ENCODE measurements around the gene LAMC3.
"Not testable (repeated sequence)": the region's sequence is repeated elsewhere in the genome, so short reads cannot be mapped to it uniquely, and the experiment has no call there.

The LAMC3 gene

DNA sequence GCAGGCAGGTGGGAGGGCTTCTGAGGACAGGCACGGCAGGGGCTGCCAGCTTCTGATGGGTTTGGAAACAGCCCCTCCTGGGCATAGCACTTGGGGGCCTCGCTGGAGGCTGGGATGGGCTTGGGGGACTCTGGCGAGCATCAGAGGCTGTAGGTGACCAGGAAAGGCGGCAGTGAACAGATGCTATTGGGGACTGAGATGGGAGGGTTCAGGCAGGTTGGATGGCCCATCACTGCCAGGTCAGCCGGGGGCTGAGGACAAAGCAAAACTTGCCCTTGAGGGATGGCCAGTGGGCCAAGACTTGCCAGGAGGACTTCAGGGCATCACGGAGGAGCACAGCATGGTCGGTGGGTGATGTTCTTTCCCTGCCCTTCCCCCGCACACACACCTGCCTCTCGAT is 94.0 kb downstream of the LAMC3 start:
- in situ Hi-C loops (cut with MboI; ENCODE audit: low pct_unique_long_range_greater_than_20kb, low sequenced_read_pairs) = no loop called here
- DNase-seq = no peak

DNA sequence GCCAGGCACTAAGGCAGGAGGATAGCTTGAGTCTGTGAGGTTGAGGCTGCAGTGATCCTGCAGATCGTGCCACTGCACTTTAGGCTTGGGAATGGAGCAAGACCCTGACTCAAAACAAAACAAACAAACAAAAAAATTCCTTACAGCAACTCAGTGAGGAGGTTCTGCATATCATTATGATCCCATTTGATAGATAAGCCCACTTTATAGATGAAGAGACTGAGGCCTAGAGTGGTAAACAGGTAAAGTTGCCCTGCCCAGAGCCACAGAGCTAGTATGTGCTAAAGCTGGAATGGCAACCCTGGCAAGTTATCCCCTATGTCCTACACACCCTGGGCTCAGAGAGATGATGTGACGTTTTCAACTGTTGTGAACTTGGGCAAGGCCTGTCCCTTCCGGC is 94.6 kb downstream of the LAMC3 start:
- no peak for DNase-seq
- in situ Hi-C loops (cut with MboI; ENCODE audit: low pct_unique_long_range_greater_than_20kb, low sequenced_read_pairs) = no loop called here

DNA sequence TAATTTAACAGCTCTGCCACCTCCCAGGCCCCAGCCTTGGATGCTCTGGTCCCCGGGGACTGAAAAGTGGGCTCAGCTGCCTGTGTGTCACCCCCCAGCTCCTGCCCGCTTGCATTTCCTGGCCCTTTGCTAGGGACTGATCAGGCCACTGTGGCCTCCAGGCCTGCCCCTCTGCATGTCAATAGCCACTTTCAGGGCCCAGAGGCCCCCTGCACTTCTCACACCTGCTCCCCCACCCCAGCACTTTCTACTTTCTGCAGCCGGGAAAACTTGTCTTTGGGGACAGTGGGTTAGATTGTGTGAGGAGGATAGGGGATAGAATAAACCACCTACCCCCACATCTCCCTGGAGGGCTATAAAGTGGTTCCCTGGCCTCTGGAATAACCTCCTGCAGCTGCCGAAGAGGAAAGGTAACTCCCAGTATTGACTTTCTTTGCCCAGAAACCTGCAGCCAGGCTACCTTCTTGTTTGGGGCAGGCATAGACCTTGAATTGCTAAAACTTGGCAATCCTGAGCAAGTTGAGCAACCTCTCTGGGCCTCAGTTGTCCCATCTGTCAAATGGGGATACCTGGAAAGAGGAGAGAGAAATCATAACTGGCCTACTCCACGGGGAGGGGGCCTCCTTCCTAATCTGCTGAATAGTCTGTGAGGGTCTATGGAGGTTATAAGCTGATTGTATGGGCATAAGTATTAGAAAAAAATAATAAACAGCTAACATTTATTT is 95.2 kb downstream of the LAMC3 start:
- in situ Hi-C loops (cut with MboI; ENCODE audit: low pct_unique_long_range_greater_than_20kb, low sequenced_read_pairs) = no loop called here
- DNase-seq = no peak

DNA sequence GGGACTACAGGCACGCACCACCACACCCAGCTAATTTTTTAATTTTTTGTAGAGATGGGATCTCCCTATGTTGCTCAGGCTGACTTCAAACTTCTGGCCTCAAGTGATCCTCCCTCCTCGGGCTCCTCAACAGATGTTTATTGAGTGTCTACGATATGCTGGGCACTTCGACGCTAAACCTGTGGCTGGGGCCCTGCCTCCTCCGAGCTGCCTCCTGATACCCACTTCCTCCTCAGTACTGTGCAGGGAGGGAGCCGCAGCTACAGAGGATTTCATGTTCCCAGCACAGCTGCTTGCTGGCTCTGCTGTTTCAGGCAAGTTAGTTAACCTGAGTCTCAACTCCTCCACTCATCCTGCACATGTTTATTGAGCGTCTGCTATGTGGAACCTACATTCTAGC is 97.0 kb downstream of the LAMC3 start:
- in situ Hi-C loops (cut with MboI; ENCODE audit: low pct_unique_long_range_greater_than_20kb, low sequenced_read_pairs) = no loop called here
- DNase-seq = no peak

DNA sequence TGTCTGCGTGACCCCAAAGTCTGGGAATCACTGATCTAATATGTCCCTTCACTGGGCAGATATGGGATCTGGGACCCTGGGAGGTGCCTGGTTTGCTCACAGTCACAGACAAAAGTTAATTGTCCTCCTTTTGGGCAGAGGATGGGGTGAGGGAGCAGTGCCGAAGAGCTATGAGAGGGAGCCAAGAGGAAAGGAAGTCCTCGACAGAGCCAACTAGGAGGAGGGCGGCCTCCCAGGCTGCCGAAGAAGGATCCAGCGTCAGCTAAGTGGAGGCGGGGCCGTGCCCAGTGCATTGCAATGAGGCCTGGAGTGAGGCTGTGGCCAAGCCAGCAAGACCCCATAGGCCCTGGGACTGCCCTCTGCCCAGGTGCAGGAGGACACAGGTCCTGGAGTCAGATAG is 98.8 kb downstream of the LAMC3 start:
- DNase-seq = no peak
- in situ Hi-C loops (cut with MboI; ENCODE audit: low pct_unique_long_range_greater_than_20kb, low sequenced_read_pairs) = no loop called here

DNA sequence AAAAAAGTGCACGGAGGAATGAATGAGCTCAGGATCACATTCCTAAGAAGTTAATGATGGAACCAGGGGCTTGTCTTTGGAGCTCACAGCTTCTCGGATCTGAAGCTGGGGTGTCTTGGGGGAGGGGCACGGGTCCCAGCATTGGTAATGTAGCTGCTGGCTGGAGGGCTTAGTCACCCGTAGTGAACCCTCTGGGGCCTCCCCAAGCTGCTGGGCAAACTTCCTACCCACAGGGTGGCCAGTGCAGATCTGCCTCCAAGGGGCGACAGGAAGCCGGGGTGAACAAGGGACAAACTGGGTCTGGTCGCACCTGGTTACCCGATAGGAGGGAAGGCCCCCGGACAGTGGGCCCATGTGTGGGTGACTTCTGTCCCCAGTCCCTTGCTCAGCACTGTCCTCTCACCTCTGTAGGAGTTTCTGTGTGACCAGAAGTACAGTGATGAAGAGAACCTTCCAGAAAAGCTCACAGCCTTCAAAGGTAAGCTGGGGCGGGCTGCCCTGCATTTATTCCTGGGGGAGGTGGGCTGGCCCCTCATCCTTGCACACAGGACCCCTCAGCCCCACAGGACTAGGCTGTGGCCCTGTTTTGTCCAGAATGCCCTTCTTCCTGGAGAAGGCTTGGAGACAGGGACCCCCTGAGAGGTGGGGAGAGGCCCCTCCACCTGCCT is 102.3 kb downstream of the LAMC3 start:
- DNase-seq = no peak
- in situ Hi-C loops (cut with MboI; ENCODE audit: low pct_unique_long_range_greater_than_20kb, low sequenced_read_pairs) = no loop called here

DNA sequence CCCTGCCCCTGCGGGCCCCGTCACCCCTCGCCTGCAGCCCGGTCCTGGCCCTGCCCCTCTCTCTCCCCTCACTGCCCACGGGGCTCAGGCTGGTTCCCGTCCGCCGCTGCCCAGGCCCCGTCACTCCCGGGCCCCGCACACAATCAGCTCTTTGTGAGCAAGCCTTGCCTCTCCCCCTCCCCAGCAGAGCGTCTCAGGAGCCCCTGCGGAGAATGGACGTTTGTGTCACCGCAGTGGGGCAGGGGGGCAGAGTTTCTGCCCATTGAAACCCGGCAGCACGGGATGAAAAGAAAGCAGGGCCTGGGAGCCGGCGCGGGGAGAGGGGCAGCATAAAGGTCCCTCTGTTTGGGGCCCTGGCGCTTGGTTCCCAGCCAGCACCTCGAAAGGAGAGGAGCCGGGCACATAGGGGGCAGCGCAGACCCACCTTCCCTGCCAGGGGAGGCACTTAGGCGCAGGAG is 102.9 kb downstream of the LAMC3 start:
- in situ Hi-C loops (cut with MboI; ENCODE audit: low pct_unique_long_range_greater_than_20kb, low sequenced_read_pairs) = no loop called here
- DNase-seq = no peak

DNA sequence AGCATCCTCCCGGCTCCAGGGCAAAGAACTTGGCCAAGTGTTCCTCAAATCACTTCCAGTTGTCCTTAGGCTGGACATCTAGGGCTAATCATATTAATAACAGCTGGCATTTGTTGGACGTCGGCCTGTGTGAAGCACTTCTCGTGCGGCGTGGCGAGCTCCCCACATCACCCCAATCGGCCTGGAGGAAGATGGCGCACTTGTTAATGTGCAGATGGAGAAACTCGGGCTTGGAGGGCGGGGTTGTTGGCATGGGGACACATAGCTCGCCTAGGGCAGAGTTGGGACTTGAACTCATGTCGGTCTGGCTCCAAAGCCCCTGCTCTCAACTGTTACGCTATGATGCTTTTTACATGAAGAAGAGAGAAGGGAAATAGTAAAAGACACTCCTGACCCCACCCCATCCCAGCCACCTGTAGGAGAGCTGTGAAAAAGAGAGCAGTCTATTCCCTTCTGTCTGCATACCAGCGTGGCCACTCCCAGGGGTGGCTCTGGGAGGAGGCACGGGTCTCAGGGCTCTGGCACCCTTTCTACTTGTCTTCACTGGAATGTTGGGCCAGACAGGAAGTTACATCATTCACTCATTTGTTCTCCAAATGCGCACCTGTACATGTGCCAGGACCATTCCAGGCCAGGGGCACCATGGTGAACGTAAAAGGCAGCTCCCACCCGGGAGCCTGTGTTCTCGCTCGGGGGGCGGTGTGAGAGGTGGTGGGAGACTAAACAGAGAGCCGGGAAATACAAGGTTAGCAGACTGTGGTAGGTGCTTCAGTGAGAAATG is 103.6 kb downstream of the LAMC3 start:
- no peak for DNase-seq
- in situ Hi-C loops (cut with MboI; ENCODE audit: low pct_unique_long_range_greater_than_20kb, low sequenced_read_pairs) = no loop called here

DNA sequence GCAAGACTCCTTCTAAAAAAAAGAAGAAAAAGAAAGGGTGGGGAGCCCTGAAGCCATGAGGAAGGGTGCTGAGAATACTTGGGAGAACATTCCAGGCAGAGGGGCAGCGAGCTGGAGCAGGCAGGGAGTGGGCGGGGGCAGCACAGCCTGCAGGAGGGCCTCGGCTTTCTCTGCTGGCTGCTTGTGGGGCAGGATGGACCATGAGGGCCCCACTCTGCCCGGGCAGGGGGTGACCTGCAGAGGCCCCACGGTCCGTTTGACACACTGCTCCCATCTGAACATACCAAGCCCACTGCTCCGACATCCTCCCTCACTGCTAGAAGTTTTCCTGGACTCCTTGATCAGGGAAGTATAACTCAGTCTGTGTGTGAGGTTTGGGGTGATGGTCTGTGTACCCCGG is 104.7 kb downstream of the LAMC3 start:
- in situ Hi-C loops (cut with MboI; ENCODE audit: low pct_unique_long_range_greater_than_20kb, low sequenced_read_pairs) = no loop called here
- DNase-seq = no peak

DNA sequence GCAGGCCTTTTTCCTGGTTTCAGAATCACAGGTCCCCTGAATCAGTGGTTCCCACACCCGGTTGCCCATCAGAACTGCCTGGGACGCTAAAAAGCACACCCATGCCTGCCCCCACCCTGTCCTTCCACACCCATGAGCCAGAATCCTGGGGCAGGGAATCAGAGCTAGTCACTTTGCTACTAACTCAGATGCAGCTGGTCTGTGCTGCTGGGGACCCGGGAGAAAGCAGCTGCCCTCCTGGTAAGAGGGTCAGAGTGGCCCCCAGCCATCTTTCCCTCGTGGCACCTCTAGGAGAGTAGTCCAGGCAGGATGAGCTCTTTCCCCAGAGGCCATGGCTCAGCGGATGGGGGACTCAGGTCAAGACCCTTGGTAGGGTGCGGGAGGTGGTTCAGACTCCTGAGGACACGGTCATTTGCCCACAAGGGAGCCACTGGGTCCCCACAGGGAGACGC is 105.1 kb downstream of the LAMC3 start:
- DNase-seq = no peak
- in situ Hi-C loops (cut with MboI; ENCODE audit: low pct_unique_long_range_greater_than_20kb, low sequenced_read_pairs) = no loop called here

DNA sequence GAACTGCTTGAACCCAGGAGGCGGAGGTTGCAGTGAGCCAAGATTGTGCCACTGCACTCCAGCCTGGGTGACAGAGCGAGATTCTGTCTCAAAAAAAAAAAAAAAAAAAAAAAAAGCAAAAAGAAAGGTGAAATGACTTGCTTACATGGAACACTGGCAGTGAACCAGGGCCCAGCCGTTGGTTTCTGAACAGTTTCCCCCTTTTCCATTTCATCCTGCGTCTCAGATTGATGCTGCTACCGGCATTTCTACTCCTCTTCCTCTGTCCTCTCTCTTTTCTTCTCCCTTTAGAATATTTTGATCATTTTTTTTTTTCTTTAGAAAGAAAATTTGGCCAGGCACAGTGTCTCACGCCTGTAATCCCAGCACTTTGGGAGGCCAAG is 106.4 kb downstream of the LAMC3 start:
- in situ Hi-C loops (cut with MboI; ENCODE audit: low pct_unique_long_range_greater_than_20kb, low sequenced_read_pairs); DNase-seq: not testable (repeated sequence)

DNA sequence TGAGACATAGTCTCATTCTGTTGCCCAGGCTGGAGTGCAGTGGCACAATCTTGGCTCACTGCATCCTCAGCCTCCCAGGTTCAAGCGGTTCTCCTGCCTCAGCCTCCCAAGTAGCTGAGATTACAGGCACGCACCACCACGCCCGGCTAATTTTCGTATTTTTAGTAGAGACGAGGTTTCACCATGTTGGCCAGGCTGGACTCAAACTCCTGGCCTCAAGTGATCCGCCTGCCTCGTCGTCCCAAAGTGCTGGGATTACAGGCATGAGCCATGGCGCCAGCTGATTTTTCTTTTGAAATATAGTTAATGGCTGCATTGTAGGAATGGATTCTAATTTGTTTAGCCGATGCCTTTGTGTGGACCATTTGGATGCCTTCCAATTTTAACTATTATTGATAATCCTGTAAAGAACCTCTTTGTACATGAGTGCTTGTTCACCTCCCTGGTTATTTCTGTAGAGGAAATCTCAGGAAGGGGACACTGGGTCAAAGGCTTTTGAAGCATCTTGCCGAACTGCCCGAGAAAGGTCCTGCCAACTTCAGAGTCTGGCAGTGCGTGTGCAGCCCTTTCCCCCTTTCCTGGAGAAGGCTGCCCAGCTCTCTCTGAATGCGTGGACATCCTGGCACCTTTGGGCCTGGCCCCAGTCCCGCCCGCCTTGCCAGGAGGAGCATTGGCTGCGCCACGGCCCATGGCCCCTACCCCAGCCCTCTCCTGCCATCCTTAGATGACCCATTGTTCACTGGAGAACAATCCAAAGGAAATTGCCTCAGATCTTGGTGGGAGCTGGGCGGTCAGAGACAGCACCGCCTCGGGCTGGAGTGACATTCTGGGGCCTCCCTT is 107.5 kb downstream of the LAMC3 start:
- in situ Hi-C loops (cut with MboI; ENCODE audit: low pct_unique_long_range_greater_than_20kb, low sequenced_read_pairs) = no loop called here
- DNase-seq = no peak

DNA sequence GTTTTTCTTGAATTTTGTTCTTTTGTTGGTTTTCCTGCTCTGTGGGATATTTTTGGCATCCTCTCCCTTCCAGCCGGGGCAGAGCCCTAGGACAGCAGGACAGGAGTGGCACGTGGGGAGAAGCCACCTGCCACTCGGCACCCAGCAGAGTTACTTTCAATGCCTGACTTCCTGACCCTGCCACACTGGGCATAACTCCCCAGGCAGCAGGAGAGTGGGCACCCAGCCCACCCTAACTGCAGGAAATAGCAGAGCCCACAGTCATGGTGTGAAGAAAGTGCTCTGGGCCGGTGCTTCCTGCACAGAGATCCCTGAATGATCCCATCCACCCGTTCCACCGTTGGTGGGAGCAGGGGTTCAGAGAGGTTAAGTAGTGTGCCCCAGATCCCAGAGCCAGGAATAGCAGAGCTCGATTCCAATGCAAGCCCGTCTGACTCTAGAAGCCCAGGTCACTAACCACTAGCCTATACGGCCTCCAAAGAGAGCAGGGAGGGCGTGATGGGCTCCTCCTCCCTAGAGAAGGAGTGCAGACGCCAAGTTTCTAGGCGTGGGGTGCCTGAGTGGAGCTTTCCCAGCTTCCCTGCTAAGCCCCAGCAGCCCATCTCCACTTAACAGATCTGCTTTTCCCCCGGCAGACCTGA is 108.3 kb downstream of the LAMC3 start:
- no peak for DNase-seq
- in situ Hi-C loops (cut with MboI; ENCODE audit: low pct_unique_long_range_greater_than_20kb, low sequenced_read_pairs) = no loop called here

DNA sequence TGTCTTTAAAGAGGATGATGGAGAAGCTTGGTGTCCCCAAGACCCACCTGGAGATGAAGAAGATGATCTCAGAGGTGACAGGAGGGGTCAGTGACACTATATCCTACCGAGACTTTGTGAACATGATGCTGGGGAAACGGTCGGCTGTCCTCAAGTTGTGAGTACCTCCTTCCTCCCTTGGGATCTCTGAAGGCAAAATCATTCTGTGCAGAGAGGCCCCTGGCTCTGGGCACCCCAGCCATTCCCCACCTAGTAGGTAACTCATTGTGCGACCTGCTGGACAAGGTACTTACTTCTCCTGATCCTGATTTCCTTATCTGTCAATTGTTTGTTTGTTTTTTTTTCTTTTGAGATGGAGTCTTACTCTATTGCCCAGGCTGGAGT is 108.8 kb downstream of the LAMC3 start:
- no peak for DNase-seq
- in situ Hi-C loops (cut with MboI; ENCODE audit: low pct_unique_long_range_greater_than_20kb, low sequenced_read_pairs) = no loop called here

DNA sequence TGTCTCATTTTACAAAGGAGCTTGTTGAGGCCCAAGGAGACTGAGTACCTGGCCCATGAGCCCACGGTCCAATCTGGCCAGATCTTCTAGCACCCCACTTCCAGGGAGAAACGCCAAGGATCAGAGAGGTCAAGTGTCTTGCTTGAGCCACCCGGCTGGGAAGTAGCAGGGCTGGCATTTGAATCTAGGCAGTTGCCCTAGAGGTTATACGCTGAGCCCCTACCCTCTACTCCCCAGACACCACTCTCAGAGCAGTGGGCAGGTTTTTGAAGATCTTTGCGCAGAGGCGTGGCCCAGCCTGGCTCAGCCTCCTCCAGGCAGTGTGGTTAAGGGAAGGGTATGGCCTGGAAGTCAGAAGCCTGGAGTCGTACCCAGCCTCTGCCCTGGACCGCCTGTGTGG is 110.6 kb downstream of the LAMC3 start:
- in situ Hi-C loops (cut with MboI; ENCODE audit: low pct_unique_long_range_greater_than_20kb, low sequenced_read_pairs) = no loop called here
- DNase-seq = no peak

DNA sequence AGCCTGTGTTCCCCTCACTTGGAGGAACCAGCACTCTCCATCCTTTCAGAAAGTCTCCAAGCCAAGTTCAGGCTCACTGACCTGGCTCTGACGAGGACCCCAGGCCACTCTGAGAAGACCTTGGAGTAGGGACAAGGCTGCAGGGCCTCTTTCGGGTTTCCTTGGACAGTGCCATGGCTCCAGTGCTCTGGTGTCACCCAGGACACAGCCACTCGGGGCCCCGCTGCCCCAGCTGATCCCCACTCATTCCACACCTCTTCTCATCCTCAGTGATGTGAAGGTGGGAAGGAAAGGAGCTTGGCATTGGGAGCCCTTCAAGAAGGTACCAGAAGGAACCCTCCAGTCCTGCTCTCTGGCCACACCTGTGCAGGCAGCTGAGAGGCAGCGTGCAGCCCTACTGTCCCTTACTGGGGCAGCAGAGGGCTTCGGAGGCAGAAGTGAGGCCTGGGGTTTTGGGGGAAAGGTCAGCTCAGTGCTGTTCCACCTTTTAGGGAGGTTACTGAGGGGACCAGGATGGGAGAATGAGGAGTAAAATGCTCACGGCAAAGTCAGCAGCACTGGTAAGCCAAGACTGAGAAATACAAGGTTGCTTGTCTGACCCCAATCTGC is 111.8 kb downstream of the LAMC3 start:
- no peak for DNase-seq
- in situ Hi-C loops (cut with MboI; ENCODE audit: low pct_unique_long_range_greater_than_20kb, low sequenced_read_pairs) = no loop called here

DNA sequence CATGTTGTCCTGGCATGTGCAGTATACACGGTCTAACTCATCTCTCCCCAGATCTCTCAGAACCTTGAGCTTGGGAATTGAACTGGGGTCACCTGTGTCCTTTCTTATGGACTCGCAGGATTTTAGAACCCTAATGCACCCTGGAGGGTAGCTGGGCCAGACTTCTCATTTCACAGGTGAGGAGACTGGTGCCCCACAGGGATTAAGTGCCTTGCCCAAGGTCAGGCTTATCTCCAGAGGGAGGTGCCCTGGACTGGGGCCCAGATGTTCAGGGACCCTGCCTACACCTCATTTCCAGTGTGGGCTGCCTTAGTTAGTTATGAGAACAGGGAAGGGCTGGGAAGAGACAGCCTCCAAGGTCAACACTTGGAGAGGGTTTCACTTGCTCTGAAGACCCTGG is 112.4 kb downstream of the LAMC3 start:
- in situ Hi-C loops (cut with MboI; ENCODE audit: low pct_unique_long_range_greater_than_20kb, low sequenced_read_pairs) = no loop called here
- DNase-seq = no peak

DNA sequence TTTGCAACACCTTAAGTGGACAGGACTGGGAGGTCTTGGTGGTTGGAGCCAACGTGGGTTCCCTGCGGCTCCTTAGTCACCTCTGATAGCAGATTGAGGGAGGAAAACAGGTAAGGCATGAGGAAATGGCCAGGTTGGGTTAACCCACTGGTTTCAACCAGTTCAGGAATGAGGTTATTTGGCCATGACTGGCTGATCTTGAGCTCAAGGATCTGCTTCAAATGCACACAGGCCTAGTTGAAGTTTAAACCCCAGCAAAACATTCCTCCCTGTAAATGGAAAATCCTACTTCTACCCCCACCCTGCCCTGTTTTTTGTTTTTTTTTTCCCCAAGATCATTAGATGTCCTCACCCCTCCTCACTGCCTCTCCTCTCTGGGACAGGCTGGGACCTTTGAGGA is 113.2 kb downstream of the LAMC3 start:
- no peak for DNase-seq
- in situ Hi-C loops (cut with MboI; ENCODE audit: low pct_unique_long_range_greater_than_20kb, low sequenced_read_pairs) = no loop called here

DNA sequence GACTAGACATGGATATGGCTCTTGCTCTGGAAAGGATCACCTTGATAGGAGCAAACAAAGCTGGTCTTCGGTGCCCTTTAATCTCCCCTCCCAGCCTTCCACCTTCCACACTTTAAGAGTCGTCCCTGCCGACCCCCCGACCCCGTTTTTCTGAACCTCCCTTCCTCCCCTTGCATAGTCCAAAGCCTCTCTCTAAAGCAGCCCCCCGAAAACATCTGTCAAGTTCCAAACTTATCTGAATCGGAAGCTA is 116.0 kb downstream of the LAMC3 start:
- no peak for DNase-seq
- in situ Hi-C loops (cut with MboI; ENCODE audit: low pct_unique_long_range_greater_than_20kb, low sequenced_read_pairs) = no loop called here
